Measurements from ENCODE around the gene MYO1B.

DNA sequence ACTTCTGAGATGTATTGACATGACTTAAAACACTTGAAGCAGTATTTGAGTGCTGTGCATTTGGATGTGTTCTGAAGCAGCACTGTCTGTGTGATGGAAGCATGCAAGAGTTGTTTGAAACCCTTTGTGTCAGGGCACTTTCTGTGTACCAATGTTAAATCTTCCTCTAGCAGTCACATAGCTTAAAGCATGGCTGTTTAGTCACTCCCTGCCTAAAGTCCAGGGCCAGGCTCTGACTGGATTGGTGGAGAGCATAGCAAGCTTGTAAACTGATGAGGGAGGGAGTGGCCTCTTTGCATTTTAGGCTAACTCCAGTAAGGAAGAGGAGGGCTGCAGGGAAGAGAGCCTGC lies 73.5 kb downstream of the MYO1B start:
- no peak for TF ChIP-seq POLR2AphosphoS5 (IDR thresholded peaks at IDR 0.05; ENCODE audit: low read depth, low read length)
- TF ChIP-seq POLR2A (IDR thresholded peaks at IDR 0.05; ENCODE audit: low read depth, low read length) = no peak
- no peak for TF ChIP-seq TAF1 (IDR thresholded peaks at IDR 0.05; ENCODE audit: borderline replicate concordance, low read depth, low read length)

Measured in GM12892 (cell line).